KOPT-K1 (cell line): ENCODE data around the gene DNASE1L1.

Experiments used
- H3K27ac ChIP-seq: fragments of 200-600 bp; sonication (generic); 2 replicates; pipeline ENCODE4 v1.5.1; 2016; ENCODE audit warnings: antibody characterized with exemption, mild to moderate bottlenecking, low read depth, low read length; ENCODE audit not compliant: poor library complexity, severe bottlenecking
- H3K36me3 ChIP-seq: fragments of 200-600 bp; sonication (generic); 2 replicates; pipeline ENCODE4 v1.5.1; 2017; ENCODE audit warnings: antibody characterized with exemption, mild to moderate bottlenecking, low read length, moderate library complexity; ENCODE audit not compliant: insufficient read depth
- H3K9me3 ChIP-seq: fragments of 200-600 bp; sonication (generic); 2 replicates; pipeline ENCODE4 v1.5.1; 2017; ENCODE audit warnings: antibody characterized with exemption, low read length, mild to moderate bottlenecking; ENCODE audit not compliant: insufficient read depth, poor library complexity, severe bottlenecking

The DNASE1L1 gene, protein sequence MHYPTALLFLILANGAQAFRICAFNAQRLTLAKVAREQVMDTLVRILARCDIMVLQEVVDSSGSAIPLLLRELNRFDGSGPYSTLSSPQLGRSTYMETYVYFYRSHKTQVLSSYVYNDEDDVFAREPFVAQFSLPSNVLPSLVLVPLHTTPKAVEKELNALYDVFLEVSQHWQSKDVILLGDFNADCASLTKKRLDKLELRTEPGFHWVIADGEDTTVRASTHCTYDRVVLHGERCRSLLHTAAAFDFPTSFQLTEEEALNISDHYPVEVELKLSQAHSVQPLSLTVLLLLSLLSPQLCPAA

GRCh38 chrX:154409222-154409871 lies at the start of gene DNASE1L1:
Gene DNASE1L1, minus strand, starts transcription at chrX:154409254. Its CDS starts 3,686 bp downstream, at chrX:154405568.
- Histone ChIP-seq H3K36me3 (peaks cover 7% of the 10 kb centered on the region; the same call in 1 of the 2 replicates), H3K9me3 (no peaks in the 10 kb centered on the region), H3K27ac (no peak within 1 kb of the TSS)

DNA sequence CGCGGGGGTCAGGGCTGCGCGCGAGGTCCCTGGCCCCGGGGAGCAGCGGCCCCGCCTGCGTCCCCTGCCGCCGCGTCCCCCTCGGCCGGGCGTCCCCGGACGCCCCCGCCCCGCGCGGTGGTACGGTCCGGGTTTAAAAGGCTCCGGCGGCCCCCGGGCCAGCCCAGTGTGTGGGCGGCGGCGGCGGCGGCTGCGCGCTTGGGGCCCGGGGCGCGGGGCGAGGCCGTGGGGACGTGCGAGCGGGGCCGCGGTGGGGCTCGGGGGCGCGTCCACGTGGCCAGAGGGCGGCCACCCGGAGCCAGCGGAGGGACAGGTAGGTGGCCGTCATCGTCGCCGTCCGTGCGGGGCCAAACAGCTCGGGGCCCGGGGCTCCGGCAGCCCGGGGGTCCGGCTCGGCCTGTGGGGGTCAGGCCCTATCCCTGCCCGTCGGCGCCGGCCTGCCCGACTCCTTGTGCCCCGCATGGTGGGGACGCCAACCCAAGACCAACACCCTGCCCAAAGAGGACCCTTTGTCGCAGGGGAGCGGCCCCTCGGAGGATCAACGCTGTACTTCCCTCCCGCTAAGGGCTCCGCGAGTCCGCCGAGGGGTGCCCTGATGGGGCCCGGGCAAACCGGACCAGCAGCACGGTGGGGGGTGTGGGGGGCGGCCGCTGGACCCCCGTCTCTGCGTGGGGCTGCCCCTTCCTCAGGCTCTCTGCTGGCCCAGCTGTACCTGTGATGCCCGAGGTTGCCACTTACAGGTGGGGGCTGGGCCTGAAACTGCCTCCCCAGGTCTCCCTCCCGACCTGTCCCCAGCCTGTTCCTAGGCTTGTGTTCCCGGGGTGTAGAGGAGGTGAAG lies 49.3 kb upstream of the DNASE1L1 start, which contains the start of gene PLXNA3:
Gene PLXNA3, plus strand, starts transcription at position 166 of the 838 bp plus-strand sequence. CDS start 1,903 bp downstream, outside the sequence.
- Histone ChIP-seq H3K9me3 (no peaks in the 10 kb centered on the region), H3K27ac (peak within 1 kb of the TSS; percentile 60), H3K36me3 (peaks cover 9% of the 10 kb centered on the region; the same call in 1 of the 2 replicates)

- Histone ChIP-seq H3K36me3 (peaks cover 9% of the 10 kb centered on the region; the same call in 1 of the 2 replicates), H3K9me3 (no peaks in the 10 kb centered on the region), H3K27ac (peak overlapping the region; percentile 60)
Observed at GRCh38 chrX:154457491-154458115, 48.5 kb upstream of the DNASE1L1 start.

GRCh38 chrX:154452823-154453222 lies 43.8 kb upstream of the DNASE1L1 start:
- peaks cover 29% of the 10 kb centered on the region; the same call in 1 of the 2 replicates for H3K36me3 ChIP-seq
- no peaks in the 10 kb centered on the region for H3K9me3 ChIP-seq
- H3K27ac ChIP-seq, result no peak overlapping the region

- H3K36me3 ChIP-seq, result peaks cover 29% of the 10 kb centered on the region; the same call in 1 of the 2 replicates
Observed at GRCh38 chrX:154450312-154450711, 41.3 kb upstream of the DNASE1L1 start.

DNA sequence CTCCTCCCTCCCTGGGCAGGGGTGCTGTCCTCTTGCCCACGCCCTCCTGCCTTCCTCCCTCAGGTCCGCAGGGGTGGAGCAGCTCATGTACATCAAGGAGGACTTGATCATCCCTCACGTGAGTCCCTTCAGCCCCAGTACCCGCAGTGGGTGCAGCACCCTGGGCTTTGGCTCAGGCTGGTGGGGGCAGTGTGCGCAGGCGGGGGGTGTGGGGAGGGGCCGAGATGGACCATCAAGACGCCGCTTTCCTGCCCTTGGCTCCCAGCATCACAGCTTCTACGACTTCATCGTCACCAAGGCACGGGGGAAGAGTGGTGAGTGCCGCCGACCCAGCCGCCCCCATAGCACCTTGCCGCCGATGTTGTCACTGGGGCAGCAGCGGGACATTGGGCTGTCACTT lies 40.6 kb upstream of the DNASE1L1 start:
- Histone ChIP-seq H3K36me3 (peaks cover 29% of the 10 kb centered on the region; the same call in 1 of the 2 replicates), H3K27ac (no peak overlapping the region), H3K9me3 (no peaks in the 10 kb centered on the region)

More at GRCh38 chrX:154450312-154450711, 41.3 kb upstream of the DNASE1L1 start:
- H3K9me3 ChIP-seq, result no peaks in the 10 kb centered on the region
- no peak overlapping the region for H3K27ac ChIP-seq

- Histone ChIP-seq H3K36me3 (peaks cover 29% of the 10 kb centered on the region; the same call in 1 of the 2 replicates), H3K9me3 (no peaks in the 10 kb centered on the region), H3K27ac (no peak overlapping the region)
Observed at GRCh38 chrX:154448484-154448883, 39.4 kb upstream of the DNASE1L1 start.

DNA sequence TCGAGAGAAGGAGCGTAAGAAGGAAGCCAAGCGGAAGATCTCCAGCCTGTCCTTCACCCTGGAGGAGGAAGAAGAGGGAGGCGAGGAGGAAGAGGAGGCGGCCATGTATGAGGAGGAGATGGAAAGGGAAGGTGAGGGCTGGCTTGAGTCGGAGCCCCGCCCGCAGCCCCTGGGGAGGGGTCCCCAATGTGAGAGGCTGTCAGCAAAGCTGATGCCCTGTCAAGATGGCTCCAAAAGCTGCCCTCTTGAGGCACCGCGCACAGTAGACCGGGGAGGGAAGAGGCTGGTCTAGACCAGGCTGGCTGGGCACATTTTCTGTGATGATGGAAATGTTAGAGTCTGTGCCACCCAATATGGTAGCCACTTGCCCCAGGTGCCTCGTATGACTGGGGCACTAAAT lies 37.4 kb upstream of the DNASE1L1 start:
- Histone ChIP-seq H3K36me3 (peaks cover 43% of the 10 kb centered on the region; the same call in 1 of the 2 replicates), H3K27ac (no peak overlapping the region), H3K9me3 (no peaks in the 10 kb centered on the region)

- no peak overlapping the region for H3K27ac ChIP-seq
- peaks cover 46% of the 10 kb centered on the region; the same call in 1 of the 2 replicates for H3K36me3 ChIP-seq
- no peaks in the 10 kb centered on the region for H3K9me3 ChIP-seq
Observed at GRCh38 chrX:154445776-154446175, 36.7 kb upstream of the DNASE1L1 start.

DNA sequence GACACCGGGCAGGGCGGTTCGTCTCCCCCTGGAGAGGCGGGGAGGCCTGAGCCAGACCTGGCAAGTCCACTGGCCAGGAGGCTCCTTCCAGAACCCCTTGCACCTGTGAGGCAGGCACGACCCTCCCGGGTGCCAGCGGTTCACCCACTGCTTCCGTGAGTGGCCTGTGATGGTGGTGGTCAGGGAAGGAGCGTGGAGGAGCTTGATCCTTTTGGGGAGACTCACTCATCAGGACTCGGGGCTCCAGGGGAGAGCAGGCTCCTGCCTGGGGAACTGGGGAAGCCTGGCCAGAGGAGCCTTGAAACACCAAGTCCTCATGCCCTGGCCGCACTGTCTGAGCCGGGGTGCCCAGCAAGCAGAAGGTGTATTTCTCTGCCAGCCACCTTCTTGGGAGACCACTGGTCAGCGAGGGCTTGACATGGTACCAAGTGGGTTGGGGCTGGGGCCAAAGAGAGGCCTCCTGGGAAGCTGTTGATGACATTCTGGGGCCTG lies 35.7 kb upstream of the DNASE1L1 start:
- Histone ChIP-seq H3K9me3 (no peaks in the 10 kb centered on the region), H3K36me3 (peaks cover 45% of the 10 kb centered on the region; the same call in 1 of the 2 replicates), H3K27ac (peak overlapping the region; percentile 60)

GRCh38 chrX:154443992-154444754 lies 35.1 kb upstream of the DNASE1L1 start, which contains the start of gene FAM50A:
Gene FAM50A, plus strand, starts transcription at chrX:154444141. Its CDS starts 95 bp downstream, at chrX:154444236.
- Histone ChIP-seq H3K36me3 (peaks cover 45% of the 10 kb centered on the region; the same call in 1 of the 2 replicates), H3K27ac (peak within 1 kb of the TSS; percentile 60), H3K9me3 (no peaks in the 10 kb centered on the region)

DNA sequence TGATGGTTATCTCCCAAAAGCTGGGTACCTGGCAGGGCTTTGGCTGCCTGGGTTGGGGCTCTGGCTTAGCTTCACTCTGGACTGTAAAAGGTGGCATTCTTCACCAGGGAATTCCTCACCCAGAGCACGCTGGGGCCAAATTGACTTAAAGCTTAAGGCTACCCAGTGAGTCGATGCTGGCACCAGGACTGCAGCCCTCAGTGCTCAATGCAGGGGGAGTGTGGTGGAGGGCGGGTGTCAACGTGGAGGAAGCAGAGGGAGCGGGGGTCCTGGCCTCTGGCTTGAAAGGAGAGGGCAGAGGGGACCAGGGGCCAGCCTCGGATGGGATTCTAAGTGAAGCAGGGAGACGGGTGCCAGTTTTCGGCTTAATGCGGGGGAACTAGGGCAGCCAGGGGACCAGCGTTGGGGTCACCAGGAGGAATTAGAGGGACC lies 34.4 kb upstream of the DNASE1L1 start:
- H3K9me3 ChIP-seq, result no peaks in the 10 kb centered on the region
- H3K36me3 ChIP-seq, result peaks cover 45% of the 10 kb centered on the region; the same call in 1 of the 2 replicates
- H3K27ac ChIP-seq, result peak overlapping the region; percentile 25

DNA sequence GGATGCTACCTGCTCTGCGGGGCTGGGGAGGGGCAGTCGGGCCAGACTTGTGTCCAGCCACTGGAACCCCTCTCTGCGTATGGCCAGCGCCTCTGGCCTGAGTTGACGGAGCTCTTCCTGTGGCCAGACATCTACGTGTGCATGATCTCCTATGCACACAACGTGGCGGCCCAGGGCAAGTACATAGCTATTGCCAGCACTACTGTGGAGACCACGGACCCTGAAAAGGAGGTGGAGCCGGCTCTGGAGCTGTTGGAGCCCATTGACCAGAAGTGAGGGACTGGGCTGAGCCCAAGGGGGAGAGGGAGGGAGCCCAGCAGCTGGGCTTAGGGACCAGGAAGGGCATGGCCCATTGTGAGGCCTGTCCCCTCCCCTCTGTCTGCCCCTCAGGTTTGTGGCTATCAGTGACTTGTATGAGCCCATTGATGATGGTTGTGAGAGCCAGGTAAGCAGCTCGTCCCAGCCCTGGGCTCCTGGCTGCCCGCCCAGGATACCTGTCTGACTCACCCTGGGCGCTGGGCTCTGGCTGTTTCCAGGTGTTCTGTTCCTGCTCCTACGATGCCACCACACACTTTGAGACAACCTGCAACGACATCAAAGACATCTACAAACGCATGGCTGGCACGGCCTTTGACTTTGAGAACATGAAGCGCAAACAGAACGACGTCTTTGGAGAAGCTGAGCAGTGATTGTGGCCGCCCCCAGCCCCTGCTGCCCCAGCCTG lies 33.1 kb upstream of the DNASE1L1 start:
- Histone ChIP-seq H3K9me3 (no peaks in the 10 kb centered on the region), H3K36me3 (peaks cover 41% of the 10 kb centered on the region; the same call in 1 of the 2 replicates), H3K27ac (no peak overlapping the region)
